ENCODE measurements around the gene GRWD1.

DNA sequence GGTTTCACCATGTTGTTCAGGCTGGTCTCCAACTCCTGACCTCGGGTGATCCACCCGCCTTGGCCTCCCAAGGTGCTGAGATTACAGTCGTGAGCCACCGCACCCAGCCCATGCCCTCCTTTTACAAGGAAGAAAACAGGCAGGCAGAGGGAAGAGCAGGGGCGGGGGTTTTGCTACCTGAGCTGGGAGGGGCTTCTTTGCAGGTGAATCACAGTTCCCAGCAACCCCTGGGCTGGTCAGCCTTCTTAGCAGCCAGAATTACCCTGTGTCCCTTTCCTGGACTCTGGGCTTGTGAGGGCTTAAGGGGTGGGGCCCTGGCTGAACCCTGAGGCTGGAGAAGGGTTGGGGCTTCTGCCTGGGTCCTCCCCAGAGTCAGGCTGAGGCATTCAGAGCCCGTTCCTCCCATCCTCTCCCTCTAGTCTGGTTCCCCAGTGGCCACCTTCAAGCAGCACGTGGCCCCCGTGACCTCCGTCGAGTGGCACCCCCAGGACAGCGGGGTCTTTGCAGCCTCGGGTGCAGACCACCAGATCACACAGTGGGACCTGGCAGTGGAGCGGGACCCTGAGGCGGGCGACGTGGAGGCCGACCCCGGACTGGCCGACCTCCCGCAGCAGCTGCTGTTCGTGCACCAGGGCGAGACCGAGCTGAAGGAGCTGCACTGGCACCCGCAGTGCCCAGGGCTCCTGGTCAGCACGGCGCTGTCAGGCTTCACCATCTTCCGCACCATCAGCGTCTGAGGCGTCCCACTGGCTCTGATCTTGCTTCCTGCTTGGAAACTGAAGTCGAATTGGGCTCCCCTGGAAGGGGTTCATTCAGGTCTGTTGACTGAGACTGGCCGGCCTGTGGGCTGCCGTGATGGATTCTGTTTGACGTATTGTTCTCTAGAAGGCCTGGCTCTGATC is 6.8 kb downstream of the GRWD1 start:
- TF ChIP-seq, protein P1, sequence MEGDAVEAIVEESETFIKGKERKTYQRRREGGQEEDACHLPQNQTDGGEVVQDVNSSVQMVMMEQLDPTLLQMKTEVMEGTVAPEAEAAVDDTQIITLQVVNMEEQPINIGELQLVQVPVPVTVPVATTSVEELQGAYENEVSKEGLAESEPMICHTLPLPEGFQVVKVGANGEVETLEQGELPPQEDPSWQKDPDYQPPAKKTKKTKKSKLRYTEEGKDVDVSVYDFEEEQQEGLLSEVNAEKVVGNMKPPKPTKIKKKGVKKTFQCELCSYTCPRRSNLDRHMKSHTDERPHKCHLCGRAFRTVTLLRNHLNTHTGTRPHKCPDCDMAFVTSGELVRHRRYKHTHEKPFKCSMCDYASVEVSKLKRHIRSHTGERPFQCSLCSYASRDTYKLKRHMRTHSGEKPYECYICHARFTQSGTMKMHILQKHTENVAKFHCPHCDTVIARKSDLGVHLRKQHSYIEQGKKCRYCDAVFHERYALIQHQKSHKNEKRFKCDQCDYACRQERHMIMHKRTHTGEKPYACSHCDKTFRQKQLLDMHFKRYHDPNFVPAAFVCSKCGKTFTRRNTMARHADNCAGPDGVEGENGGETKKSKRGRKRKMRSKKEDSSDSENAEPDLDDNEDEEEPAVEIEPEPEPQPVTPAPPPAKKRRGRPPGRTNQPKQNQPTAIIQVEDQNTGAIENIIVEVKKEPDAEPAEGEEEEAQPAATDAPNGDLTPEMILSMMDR (IDR thresholded peaks at IDR 0.05) = no peak
- no peak for TF ChIP-seq EZH2 (IDR thresholded peaks at IDR 0.05; ENCODE audit: borderline replicate concordance, insufficient read depth, low read depth, low read length, poor library complexity, severe bottlenecking)

All from B cell (primary cell).